Trophoblast cell (in vitro differentiated cells and primary cell): ENCODE data around the gene KCNJ18.
"Not testable (repeated sequence)": the region's sequence is repeated elsewhere in the genome, so short reads cannot be mapped to it uniquely, and the experiment has no call there.

ENCODE experiments used
- DNase-seq, 2 donors: peaks; one replicate each; pipeline ENCODE4 v3.0.0-alpha.2; 2016
- H2AFZ ChIP-seq: 2 replicates; pipeline ENCODE4 v1.6.1; 2013; ENCODE audit warnings: low read length, moderate library complexity, mild to moderate bottlenecking; ENCODE audit not compliant: insufficient read depth, poor library complexity
- H2AK5ac ChIP-seq: 2 replicates; pipeline ENCODE4 v1.6.1; 2013; ENCODE audit warnings: mild to moderate bottlenecking, low read length
- H2BK120ac ChIP-seq: 2 replicates; pipeline ENCODE4 v1.6.1; 2013; ENCODE audit warnings: low read length, mild to moderate bottlenecking, moderate library complexity; ENCODE audit not compliant: insufficient read depth, poor library complexity
- H2BK12ac ChIP-seq: 2 replicates; pipeline ENCODE4 v1.6.1; 2013; ENCODE audit warnings: mild to moderate bottlenecking, low read length, moderate library complexity
- H2BK5ac ChIP-seq: 2 replicates; pipeline ENCODE4 v1.6.1; 2013; ENCODE audit warnings: low read length, low read depth, moderate library complexity, mild to moderate bottlenecking; ENCODE audit not compliant: poor library complexity
- H3K14ac ChIP-seq: 2 replicates; pipeline ENCODE4 v1.6.1; 2013; ENCODE audit warnings: mild to moderate bottlenecking, low read length
- H3K18ac ChIP-seq: 2 replicates; pipeline ENCODE4 v1.6.1; 2013; ENCODE audit warnings: mild to moderate bottlenecking, low read length
- H3K23ac ChIP-seq: 2 replicates; pipeline ENCODE4 v1.6.1; 2013; ENCODE audit warnings: low read length
- H3K27ac ChIP-seq: 2 replicates; pipeline ENCODE4 v1.5.1; 2013; ENCODE audit warnings: low read depth, mild to moderate bottlenecking, inconsistent platforms, low read length, moderate library complexity
- H3K27me3 ChIP-seq: 2 replicates; pipeline ENCODE4 v1.6.1; 2013; ENCODE audit warnings: inconsistent platforms, mild to moderate bottlenecking, low read length, moderate library complexity; ENCODE audit not compliant: insufficient read depth
- H3K36me3 ChIP-seq, 2 experiments: 1 replicate in 1 of 2; 2 replicates in 1 of 2; pipeline ENCODE4 v1.6.1; 2013; ENCODE audit warnings: low read length in 2 of 2, mild to moderate bottlenecking in 2 of 2, moderate library complexity in 1 of 2; ENCODE audit not compliant: insufficient read depth in 2 of 2, control insufficient read depth in 1 of 2
- H3K4ac ChIP-seq: 2 replicates; pipeline ENCODE4 v1.6.1; 2013; ENCODE audit warnings: low read depth, mild to moderate bottlenecking, low read length, moderate library complexity
- H3K4me1 ChIP-seq, 2 experiments: 1 replicate in 1 of 2; 2 replicates in 1 of 2; pipeline ENCODE4 v1.6.1; 2013; ENCODE audit warnings: low read length in 2 of 2, mild to moderate bottlenecking in 2 of 2, moderate library complexity in 1 of 2; ENCODE audit not compliant: insufficient read depth in 2 of 2, control insufficient read depth in 1 of 2
- H3K4me2 ChIP-seq: 2 replicates; pipeline ENCODE4 v1.6.1; 2013; ENCODE audit warnings: inconsistent platforms, mild to moderate bottlenecking, low read length, moderate library complexity
- H3K4me3 ChIP-seq: 2 replicates; pipeline ENCODE4 v1.5.1; 2013; ENCODE audit warnings: mild to moderate bottlenecking, low read depth, low read length, inconsistent platforms
- H3K79me1 ChIP-seq: one replicate; pipeline ENCODE4 v1.6.1; 2013; ENCODE audit warnings: low read length
- H3K79me2 ChIP-seq: 2 replicates; pipeline ENCODE4 v1.6.1; 2013; ENCODE audit warnings: low read length, mild to moderate bottlenecking; ENCODE audit not compliant: control insufficient read depth, insufficient read depth, poor library complexity
- H3K9ac ChIP-seq: 2 replicates; pipeline ENCODE4 v1.6.1; 2013; ENCODE audit warnings: mild to moderate bottlenecking, low read length
- H3K9me3 ChIP-seq: 2 replicates; pipeline ENCODE4 v1.6.1; 2013; ENCODE audit warnings: low read depth, mild to moderate bottlenecking, control low read depth, inconsistent platforms, low read length; ENCODE audit not compliant: insufficient read depth
- H4K12ac ChIP-seq: 2 replicates; pipeline ENCODE4 v1.6.1; 2013; ENCODE audit warnings: low read depth, mild to moderate bottlenecking, low read length, moderate library complexity
- H4K8ac ChIP-seq: 2 replicates; pipeline ENCODE4 v1.6.1; 2013; ENCODE audit warnings: low read depth, mild to moderate bottlenecking, low read length, moderate library complexity
- H4K91ac ChIP-seq: one replicate; pipeline ENCODE4 v1.6.1; 2013; ENCODE audit warnings: low read depth, mild to moderate bottlenecking, low read length, moderate library complexity
- WGBS: extraction: QIAGEN DNeasy Blood & Tissue Kit; methylation state at CpG from one replicate; pipeline ENCODE4 v1.1.7; 2013; ENCODE audit warnings: missing lambda C conversion rate; ENCODE audit not compliant: insufficient read length, insufficient coverage; ENCODE audit errors: extremely low coverage; 5-methylcytosine and 5-hydroxymethylcytosine counted together

Gene KCNJ18

GRCh38 chr17:21653211-21653610 lies 39.1 kb upstream of the KCNJ18 start:
- not testable (repeated sequence) for H2AFZ ChIP-seq, H3K79me2 ChIP-seq, H3K4me1 ChIP-seq, H3K4ac ChIP-seq, H3K4me3 ChIP-seq, H3K23ac ChIP-seq, H2BK120ac ChIP-seq, H3K36me3 ChIP-seq, H3K4me2 ChIP-seq, H3K14ac ChIP-seq, H3K18ac ChIP-seq, H3K27ac ChIP-seq, H2BK12ac ChIP-seq, H2BK5ac ChIP-seq, H4K91ac ChIP-seq, H4K8ac ChIP-seq, H4K12ac ChIP-seq, H3K27me3 ChIP-seq, H3K79me1 ChIP-seq, DNase-seq, H3K9ac ChIP-seq, H2AK5ac ChIP-seq
- H3K9me3 ChIP-seq: peaks cover 22% of the 10 kb centered on the region
- no CpG with 5 or more reads among the region's 10 CpGs for WGBS

- H2BK12ac ChIP-seq, H3K4me3 ChIP-seq, H4K12ac ChIP-seq, H3K23ac ChIP-seq, H3K9ac ChIP-seq, H2AFZ ChIP-seq, H3K14ac ChIP-seq, DNase-seq, H3K27ac ChIP-seq, H2BK120ac ChIP-seq, H3K79me2 ChIP-seq, H3K18ac ChIP-seq, H4K8ac ChIP-seq, H2BK5ac ChIP-seq, H3K4me1 ChIP-seq, H3K36me3 ChIP-seq, H3K4ac ChIP-seq, H4K91ac ChIP-seq, H3K79me1 ChIP-seq, H3K4me2 ChIP-seq, H2AK5ac ChIP-seq, H3K27me3 ChIP-seq: not testable (repeated sequence)
- no CpG with 5 or more reads among the region's 47 CpGs for WGBS
- peaks cover 20% of the 10 kb centered on the region for H3K9me3 ChIP-seq
These were observed 35.6 kb upstream of the KCNJ18 start for GRCh38 chr17:21656518-21657309.

GRCh38 chr17:21659635-21660034 lies 32.7 kb upstream of the KCNJ18 start:
- not testable (repeated sequence) for H4K91ac ChIP-seq, DNase-seq, H4K8ac ChIP-seq, H3K27me3 ChIP-seq, H3K36me3 ChIP-seq, H3K27ac ChIP-seq, H3K14ac ChIP-seq, H2BK120ac ChIP-seq, H3K18ac ChIP-seq, H3K4ac ChIP-seq, H3K23ac ChIP-seq, H2AFZ ChIP-seq, H3K4me2 ChIP-seq, H3K79me2 ChIP-seq, H3K79me1 ChIP-seq, H2BK12ac ChIP-seq, H3K4me1 ChIP-seq, H3K4me3 ChIP-seq, H2AK5ac ChIP-seq, H4K12ac ChIP-seq, H2BK5ac ChIP-seq, H3K9ac ChIP-seq
- peaks cover 13% of the 10 kb centered on the region for H3K9me3 ChIP-seq
- WGBS: no CpG with 5 or more reads among the region's 7 CpGs

- H3K36me3 ChIP-seq, H3K4me3 ChIP-seq, H3K18ac ChIP-seq, H3K79me1 ChIP-seq, H3K9ac ChIP-seq, H2BK12ac ChIP-seq, H2BK120ac ChIP-seq, H2AFZ ChIP-seq, H4K8ac ChIP-seq, H3K4ac ChIP-seq, H3K27me3 ChIP-seq, H4K91ac ChIP-seq, H3K79me2 ChIP-seq, H4K12ac ChIP-seq, H2BK5ac ChIP-seq, H3K4me2 ChIP-seq, H2AK5ac ChIP-seq, H3K27ac ChIP-seq, H3K23ac ChIP-seq, DNase-seq, H3K14ac ChIP-seq, H3K4me1 ChIP-seq: not testable (repeated sequence)
- H3K9me3 ChIP-seq: peaks cover 17% of the 10 kb centered on the region
- WGBS: no CpG with 5 or more reads among the region's 1 CpG
These were observed 30.9 kb upstream of the KCNJ18 start for GRCh38 chr17:21661455-21661854.
